ENCODE measurements around the gene SENP8.
"Not testable (repeated sequence)": the region's sequence is repeated elsewhere in the genome, so short reads cannot be mapped to it uniquely, and the experiment has no call there.

The SENP8 gene

DNA sequence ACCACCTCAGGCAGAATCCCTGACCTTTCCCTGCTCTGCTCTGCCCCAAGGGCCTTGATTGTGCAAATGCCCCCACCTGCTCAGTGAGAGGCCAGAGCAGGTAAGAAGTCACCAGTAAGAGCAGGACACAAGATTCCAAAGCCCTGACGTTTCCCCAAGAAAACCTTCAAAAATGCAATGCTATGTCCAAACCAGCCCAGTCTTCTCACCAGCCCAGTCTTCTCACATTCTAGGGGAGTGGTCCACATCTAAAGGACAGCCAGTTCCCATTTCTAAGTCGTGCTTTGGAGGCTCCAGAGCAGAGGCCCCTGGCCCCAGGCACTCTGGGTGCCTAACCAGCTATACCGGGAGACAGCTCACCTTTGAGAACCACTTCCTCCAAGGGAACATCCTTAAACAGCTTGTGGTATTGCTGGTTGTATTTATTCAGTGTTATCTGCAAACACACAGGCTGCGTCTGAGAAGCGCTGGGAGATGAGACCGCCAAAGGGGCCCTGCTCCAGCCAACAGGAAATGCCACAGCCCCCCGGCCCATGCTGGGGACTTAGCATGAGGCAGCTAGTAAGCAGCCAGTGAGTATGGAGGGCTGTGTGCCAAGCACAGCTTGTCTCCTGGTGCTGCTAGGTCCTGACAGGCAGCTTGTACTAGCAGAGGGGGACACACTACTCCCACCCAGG, 50.1 kb downstream of the SENP8 start:
- TF ChIP-seq, protein P1, sequence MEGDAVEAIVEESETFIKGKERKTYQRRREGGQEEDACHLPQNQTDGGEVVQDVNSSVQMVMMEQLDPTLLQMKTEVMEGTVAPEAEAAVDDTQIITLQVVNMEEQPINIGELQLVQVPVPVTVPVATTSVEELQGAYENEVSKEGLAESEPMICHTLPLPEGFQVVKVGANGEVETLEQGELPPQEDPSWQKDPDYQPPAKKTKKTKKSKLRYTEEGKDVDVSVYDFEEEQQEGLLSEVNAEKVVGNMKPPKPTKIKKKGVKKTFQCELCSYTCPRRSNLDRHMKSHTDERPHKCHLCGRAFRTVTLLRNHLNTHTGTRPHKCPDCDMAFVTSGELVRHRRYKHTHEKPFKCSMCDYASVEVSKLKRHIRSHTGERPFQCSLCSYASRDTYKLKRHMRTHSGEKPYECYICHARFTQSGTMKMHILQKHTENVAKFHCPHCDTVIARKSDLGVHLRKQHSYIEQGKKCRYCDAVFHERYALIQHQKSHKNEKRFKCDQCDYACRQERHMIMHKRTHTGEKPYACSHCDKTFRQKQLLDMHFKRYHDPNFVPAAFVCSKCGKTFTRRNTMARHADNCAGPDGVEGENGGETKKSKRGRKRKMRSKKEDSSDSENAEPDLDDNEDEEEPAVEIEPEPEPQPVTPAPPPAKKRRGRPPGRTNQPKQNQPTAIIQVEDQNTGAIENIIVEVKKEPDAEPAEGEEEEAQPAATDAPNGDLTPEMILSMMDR (conservative IDR thresholded peaks at IDR 0.05; ENCODE audit: control insufficient read depth, insufficient read depth, low read depth, low read length), result no peak
- H3K4me3 ChIP-seq (ENCODE audit: control insufficient read depth, low read depth, low read length), result no peak overlapping the region
- no peak for DNase-seq (ENCODE audit: low read depth)

DNA sequence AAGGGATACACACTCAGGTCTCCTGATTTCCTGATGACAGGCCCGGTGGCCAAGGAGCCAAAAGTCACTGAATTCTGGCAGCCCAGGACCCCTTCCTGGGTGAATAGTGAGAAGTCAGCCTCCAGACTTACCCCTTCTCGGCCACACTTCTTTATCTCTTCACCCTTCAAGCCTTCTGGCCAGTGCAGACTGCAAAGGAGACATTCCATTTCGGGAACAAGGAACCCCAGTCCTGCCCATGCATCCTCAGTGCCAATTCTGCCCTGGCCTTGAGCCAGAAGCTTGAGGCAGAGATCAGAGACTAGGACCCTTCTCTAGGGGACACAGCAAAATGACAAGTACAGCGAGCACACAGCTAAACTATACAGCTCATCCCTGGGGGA, 50.6 kb downstream of the SENP8 start:
- H3K4me3 ChIP-seq (ENCODE audit: control insufficient read depth, low read depth, low read length), result no peak overlapping the region
- TF ChIP-seq, protein P1 (conservative IDR thresholded peaks at IDR 0.05; ENCODE audit: control insufficient read depth, insufficient read depth, low read depth, low read length), result no peak
- DNase-seq (ENCODE audit: low read depth), result no peak

DNA sequence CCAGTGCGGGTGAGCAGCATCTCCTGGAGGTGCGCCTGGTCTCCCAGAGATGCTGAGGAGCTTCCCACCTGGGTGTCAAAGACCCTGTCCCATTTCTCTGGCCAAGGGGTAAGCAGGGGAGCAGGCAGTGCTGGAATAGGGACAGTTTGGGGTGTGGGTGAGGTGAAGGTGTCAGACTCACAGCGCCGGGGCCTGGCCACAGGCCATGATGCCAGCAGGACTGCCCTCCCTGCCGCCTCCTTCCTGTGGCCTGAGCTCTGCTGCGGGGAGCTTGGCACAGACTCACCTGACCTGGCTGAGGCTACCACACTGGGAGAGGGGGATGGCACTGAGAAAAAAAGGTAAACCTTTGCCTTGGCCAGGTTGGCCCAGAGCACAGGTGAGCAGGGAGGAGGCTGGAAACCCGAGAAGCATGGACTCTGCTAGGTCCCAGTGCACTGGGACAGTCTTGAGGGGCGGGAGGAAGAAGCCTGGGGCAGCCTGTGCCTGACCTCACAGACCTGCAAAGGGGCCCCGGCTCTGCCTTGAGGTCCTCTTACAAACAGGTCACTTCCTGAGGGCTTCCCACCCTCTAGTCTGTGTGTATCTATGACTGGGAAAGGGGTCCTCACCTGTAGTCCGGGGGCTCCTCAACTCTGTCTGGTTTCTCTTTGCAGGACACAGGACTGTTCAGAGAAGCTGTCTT, 51.2 kb downstream of the SENP8 start:
- TF ChIP-seq, protein P1 (conservative IDR thresholded peaks at IDR 0.05; ENCODE audit: control insufficient read depth, insufficient read depth, low read depth, low read length), result no peak
- no peak for DNase-seq (ENCODE audit: low read depth)
- no peak overlapping the region for H3K4me3 ChIP-seq (ENCODE audit: control insufficient read depth, low read depth, low read length)

DNA sequence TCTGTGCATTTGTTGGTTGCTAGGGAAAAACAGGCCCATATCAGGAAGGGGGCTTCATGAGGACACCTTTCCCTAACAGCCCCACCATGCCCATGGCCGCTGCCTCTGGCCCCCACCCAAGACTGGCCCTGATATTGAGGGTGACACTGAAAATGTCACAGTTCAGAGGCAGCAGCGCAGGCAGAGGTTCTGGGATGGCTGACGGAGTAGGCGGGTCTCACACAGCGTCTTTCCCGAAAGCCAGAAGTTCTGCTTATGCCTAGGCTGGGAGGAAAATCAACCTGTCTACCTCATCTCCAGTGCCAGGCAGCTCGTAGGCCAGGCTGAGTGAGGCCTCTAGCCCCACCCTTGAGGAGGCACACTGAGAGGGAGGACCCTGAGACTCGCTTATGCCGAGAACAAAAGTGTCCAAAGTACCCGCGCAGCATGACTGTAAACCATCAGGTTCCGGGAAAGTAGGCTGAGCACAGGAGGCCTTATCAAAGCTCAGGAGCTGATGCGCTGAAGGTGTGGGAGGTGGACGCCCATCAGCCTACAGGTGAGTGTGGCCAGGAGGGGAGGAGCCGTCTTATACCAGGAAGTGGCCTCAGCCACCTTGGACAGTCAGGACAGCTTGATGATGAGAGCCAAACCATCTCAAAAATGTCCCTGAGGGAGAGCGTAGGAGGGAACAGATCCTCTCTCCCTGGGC, 51.9 kb downstream of the SENP8 start:
- TF ChIP-seq, protein P1 (conservative IDR thresholded peaks at IDR 0.05; ENCODE audit: control insufficient read depth, insufficient read depth, low read depth, low read length), result no peak
- DNase-seq (ENCODE audit: low read depth), result no peak
- H3K4me3 ChIP-seq (ENCODE audit: control insufficient read depth, low read depth, low read length), result no peak overlapping the region

DNA sequence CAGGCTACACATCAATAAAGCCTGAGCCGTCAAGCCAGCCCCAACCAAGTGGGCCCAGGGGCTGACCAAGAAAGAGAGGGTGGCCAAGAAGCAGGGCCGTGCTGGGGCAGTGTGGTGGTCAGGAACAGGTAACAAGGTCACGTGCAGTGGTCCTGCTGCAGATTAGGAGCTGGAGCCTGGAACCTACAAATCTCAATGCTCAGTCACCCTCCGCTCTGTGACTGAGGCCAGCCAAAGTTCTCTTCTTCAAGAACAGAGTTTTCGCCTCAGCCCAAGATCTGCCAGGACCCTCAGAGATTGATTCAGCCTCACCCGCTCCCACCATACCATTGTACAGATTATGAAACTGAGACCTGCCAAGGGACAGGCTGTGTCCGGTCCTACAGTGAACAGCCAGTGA, 52.5 kb downstream of the SENP8 start:
- DNase-seq (ENCODE audit: low read depth), result no peak
- TF ChIP-seq, protein P1 (conservative IDR thresholded peaks at IDR 0.05; ENCODE audit: control insufficient read depth, insufficient read depth, low read depth, low read length), result no peak

DNA sequence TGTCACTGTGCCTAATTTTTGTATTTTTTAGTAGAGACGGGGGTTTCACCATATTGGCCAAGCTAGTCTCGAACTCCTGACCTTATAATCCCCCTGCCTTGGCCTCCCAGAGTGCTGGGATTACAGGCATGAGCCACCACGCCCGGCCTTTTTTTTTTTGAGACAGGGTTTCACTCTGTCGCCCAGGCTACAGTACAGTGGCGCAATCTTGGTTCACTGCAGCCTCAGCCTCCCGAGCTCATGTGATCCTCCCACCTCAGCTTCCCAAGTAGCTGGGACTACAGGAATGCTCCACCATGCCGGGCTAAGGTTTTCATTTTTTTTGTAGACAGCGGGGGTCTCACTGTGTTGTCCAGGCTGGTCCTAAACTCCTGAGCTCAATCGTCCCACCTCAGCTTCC, 53.8 kb downstream of the SENP8 start:
- DNase-seq (ENCODE audit: low read depth), result not testable (repeated sequence)

More for the DNA sequence above, 52.5 kb downstream of the SENP8 start:
- H3K4me3 ChIP-seq (ENCODE audit: control insufficient read depth, low read depth, low read length), result no peak overlapping the region

DNA sequence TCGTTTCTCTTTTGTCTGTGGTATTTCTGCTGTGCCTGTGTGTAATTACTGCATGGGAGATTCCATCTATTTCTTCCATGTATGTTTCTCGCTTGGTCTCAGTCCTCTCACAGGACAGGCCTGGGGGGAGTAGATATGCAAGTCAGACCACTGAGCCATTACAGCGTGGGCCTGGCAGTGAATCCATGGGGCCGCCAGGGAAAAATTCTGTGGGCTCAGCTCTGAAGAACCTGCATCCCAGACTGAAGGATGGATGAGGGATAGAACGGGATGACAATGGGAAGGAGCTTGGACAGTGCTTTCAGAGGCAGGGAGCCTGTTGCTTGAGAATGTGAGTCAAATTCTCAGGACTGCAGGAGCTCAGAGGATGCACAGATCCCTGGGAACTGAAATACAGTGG, 54.6 kb downstream of the SENP8 start:
- no peak for DNase-seq (ENCODE audit: low read depth)
- H3K4me3 ChIP-seq (ENCODE audit: control insufficient read depth, low read depth, low read length), result no peak overlapping the region
- TF ChIP-seq, protein P1 (conservative IDR thresholded peaks at IDR 0.05; ENCODE audit: control insufficient read depth, insufficient read depth, low read depth, low read length), result no peak

More for the DNA sequence above, 53.8 kb downstream of the SENP8 start:
- H3K4me3 ChIP-seq (ENCODE audit: control insufficient read depth, low read depth, low read length), result not testable (repeated sequence)

Measured in fibroblast of mammary gland (primary cell).